Measurements from ENCODE around the gene SHISA4.
"Not testable (repeated sequence)": the region's sequence is repeated elsewhere in the genome, so short reads cannot be mapped to it uniquely, and the experiment has no call there.

Gene SHISA4

DNA sequence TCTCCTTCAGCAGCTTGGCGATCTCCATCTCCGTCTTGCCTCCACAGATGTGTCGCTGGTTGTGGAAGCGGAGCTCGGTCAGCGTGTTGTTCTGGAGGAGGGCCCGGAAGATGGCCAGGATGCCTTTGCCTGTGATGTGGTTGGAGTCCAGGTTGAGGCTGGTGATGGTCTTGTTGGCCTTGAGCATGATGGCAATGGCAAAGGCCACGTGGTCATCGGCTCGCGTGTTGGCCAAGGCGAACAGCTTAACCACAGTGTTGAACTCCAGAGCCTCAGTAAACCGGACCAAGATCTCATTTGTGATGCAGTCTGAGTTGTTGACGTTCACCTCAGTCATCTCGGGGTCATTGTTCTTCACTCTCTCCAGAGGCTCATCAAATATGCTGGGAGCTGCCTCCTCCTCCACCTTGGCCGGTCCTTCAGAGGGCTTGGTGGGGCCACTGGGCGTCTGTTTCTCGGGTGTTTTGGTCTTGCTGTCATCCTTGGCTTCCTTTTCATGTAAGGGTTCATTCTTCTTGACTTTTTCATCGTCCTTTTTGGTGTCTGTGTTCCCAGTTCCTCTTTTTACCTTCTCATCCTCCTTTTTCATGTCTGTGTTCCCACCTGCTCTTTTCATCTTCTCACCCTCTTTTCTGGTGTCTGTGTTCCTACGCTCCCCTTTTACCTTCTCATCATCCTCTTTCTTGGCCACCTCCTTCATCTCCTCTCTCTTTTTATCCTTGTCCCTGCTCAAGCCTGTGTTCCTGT lies 11.2 kb downstream of the SHISA4 start:
- DNase-seq = no peak

DNA sequence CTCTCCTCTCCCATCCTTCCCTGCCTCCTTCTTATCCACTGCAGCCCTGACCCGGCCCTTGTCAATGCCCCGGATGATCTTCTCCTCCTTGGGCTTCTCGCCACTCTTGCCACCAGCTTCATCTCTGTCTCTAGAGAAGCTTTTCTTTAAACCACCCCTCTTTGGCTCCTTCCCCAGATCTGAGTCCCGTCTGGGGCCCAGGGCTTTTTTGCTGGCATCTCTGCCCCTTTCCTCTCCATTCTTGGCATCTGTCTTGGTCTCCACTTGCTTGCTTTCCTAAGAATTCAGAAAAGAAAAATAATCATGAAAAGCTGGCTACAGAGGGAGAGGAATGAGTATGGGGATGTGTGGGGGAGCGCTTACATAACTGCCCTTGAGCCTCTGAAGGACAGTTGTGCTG lies 11.8 kb downstream of the SHISA4 start:
- no peak for DNase-seq

DNA sequence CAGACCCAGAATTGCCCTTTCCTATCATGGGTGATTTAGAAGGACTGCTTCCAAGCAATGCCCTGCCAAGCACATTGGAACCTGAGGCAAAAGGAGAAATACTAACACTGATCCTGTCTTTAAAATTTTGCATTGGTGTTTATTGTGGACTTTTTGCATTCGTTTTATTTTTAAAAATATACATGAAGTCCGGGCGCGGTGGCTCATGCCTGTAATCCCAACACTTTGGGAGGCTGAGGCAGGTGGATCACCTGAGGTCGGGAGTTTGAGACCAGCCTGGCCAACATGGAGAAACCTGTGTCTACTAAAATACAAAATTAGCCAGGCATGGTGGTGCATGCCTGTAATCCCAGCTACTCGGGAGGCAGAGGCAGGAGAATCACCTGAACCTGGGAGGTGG lies 12.3 kb downstream of the SHISA4 start:
- not testable (repeated sequence) for DNase-seq

DNA sequence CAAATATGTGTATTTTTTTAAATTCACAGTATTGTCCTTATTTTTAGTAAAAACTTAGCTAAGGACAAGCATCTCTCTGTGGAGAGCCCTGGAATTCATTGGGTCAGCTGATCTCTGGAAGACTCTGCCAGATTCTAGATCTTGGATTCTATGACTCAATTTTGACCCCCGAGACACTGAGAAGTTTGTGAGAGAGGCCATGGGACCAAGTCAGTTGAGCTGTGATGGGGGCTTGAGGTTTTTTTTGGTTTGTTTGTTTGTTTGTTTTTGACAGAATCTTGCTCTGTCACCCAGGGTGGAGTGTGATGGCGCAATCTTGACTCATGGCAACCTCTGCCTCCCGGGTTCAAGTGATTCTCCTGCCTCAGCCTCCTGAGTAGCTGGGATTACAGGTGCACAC lies 13.5 kb downstream of the SHISA4 start:
- no peak for DNase-seq

DNA sequence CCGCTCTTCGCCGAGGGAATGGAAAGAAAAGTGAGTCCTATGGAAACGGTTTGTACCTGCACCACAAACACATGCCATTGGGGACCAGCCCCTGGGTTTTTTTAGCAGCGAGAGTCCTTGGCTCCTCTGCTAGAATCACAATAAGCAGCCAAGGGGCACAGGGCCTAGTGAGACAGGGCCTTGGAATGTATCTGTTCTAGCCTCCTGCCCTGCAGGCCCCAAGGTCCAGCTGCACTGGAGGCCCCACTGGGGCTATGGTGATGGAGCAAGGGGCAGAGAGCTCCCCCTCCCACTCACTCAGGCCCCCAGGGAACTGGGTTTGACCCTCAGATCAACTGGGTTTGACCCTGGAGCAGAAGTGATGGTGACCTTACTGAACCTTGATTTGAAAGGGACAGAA lies 14.4 kb downstream of the SHISA4 start:
- DNase-seq = no peak

DNA sequence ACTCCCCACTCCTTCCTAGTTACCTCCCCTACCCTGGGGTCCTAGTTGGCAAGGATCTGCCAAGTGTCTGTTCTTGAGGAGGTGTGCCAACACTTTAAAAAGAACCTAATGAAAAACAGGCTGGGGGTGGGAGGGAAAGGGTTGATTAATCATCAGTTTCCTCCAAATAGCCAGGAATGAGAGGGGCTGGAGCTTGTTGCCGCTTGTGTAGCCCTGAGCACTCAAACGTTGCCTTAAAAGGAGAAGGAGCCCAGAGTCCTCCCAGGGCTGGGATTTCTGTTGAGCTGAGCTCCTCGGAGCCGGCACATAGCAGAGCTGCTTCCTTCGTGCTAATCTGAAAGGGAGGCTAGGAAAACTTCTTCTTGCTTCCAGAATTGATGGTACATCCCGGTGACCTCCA lies 15.9 kb downstream of the SHISA4 start:
- DNase-seq = no peak

DNA sequence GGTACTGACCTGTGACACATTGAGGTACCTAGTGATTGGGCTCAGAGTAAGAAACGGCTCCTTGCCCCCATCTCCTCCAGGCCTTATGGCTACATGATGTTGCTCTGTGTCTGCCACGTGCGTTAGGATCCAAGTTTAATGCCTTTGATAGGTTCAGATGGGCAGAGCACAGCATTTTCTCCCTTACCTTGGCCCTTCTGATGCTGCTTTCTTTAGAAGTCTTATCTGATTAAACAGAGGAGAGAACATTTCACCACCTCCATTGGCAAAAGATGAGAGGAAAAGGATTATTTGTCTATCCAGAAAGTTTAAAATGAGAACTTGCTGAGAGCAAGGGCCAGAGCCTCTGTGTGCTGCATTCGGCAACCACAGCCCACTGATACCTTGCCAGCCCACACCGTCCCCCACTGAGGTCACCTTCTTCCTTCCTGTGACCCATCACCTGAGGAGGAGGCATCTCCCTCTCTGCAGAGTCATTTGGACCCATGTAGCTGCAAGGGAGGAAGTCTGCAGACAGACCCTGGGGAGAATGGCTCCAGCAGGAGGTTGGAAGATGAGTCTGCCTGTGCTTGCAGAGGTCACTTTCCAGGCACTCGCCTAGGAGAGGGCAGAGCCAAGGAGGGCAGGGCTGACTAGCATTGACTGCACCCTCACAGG lies 16.7 kb downstream of the SHISA4 start:
- no peak for DNase-seq

DNA sequence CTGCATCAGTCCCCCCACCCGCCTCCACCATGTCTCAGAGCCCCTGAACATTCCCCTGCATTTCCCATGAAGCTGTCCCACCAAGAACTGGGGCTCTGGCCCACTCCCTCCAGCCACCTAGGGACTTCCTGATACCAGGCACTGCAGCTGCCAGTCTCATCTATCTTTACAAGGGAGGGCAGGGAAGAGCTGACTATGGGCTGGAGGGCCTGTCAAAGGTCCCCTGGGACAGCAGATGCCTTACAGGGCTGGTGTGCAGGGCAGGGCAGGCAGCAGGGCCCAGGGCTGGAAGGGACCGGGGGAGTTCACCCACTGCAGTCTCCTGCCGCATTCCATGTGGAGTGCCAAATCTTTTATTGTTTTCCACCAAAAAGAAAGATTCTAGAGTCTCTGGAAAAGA lies 17.6 kb downstream of the SHISA4 start:
- DNase-seq = no peak

DNA sequence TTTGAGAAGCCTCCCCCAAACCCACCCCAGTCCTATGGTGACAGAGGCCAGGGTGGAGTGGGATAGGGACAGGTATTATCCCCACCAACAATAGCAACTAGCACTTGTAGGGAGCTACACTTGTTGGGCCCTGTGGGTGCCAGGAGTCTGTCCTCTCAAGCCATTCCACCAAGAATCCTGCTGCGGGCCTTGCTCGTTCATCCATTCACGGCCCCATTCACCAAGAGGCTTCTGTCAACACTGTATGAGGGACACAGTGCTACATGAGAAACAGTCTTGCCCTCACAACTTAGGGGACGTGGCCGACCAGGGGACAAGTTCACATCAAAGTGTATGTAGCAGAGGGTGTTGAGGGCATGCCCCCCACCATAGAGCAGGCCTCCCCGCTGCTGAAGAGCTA lies 18.9 kb downstream of the SHISA4 start:
- no peak for DNase-seq

DNA sequence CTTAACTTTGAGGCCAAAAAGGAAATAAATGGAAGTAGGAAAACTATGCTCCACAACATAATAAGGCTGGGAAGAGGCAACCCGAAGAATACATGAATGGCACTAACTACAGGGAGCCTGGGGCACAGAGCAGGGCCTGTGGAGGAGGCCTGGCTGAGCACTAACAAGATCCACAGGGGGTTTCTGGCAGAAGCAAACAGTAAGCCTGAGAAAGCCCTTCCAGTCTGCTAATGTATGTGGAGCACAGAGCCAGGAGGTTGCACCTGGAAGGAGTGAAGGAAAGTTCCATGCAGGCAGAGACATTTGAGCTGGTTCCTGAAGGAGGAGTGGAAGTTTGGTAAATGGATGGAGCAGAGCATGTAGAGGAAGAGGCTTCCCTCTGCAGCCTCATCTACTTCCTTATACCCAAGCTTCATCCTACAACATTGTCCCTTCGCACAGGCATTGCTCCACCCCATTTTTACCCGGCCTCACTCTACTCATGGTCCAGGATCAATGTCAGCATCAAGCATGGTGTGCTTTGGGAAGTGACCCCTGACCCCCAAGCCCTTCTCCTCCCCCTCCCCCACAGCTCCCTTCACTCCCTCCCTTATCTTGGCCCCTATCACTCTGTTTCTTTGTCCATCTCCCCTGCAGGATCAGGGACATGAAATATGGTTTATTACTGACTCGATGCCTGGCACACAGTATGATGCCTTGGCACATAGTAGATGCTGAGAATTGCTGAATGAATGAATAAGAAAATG lies 23.3 kb downstream of the SHISA4 start:
- DNase-seq = no peak

DNA sequence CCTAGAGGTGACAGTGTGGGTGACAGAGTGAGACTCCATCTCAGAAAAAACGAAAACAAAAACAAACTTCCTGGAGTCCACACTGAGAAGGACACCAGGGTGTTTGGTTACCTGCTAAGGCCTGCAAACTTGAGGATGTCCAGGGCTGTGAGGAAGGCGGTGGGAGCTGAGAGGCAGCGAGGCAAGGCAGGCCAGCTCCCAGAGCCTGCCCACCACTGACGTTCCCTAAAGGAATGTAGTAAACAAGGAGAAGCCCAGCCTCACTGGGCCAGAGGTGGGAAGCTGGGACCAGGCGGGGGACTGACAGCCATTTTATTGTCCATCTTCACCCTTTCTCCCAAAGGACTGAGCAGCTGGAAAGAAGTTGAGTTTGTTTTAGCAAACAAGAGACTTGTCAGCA lies 24.1 kb downstream of the SHISA4 start:
- DNase-seq = no peak

DNA sequence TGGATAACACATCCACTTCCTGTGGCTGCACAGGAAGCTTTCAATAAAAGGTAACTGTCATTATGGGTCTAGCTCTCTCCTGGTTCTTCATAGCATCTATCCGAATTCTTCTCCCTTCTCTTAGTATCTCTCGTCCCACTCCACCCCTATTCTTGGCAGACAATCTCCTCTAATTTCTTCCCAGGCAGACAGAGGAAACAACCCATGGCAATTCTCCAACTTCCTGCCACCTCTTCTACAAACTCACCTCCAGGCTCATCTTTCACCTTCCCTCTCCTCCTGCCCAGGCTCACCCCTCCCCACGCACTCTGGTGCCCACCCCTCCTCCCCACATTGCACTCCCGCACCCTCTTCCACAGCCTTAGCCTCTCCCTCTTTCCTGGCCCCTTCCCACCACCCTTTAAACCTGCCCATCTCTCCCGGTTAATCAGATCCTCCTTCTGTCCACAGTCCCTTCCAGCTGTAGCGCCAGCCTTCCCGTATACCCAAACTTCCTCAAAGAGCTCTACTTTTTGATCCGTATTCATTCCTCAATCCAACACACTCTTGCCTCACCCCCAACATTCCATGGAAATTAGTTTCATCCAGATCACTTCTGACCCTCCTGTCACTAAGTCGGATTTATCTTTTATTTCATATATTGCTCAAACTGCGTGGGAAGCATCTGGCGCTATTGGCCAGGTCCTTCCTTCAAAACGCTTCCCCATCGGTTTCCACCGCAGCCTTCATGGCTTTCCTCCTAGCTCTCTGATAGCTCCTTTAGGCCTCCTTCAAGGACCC lies 25.9 kb downstream of the SHISA4 start:
- DNase-seq = no peak

DNA sequence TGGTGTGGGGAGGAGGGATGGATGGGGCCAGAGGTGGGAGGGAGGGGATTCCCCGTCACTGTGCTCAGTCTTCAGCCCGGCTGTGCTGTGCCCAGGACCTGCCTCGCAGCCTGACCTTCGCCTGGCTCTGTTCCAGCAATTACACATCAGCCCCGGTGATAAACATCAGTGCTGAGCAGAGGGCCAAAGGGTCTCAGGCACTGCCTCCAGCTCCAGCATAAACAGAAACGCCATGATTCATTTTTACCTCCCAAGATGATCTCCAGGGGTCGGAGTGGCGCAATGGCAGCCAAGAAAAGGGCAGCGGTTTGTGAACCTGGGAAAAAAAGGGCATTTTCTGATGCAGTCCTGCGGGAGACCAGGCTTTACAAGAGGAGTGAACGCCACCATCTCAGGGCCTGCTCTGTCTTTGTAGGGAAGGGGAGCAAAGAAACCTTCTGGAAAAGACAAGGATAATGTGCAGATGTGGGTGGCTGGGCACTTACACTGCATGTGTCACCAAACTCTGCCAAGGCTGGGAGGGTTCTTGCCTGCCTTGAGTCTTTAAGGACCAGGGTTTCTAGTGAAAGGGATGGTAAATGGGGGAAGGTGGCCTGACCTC lies 28.1 kb downstream of the SHISA4 start:
- no peak for DNase-seq

DNA sequence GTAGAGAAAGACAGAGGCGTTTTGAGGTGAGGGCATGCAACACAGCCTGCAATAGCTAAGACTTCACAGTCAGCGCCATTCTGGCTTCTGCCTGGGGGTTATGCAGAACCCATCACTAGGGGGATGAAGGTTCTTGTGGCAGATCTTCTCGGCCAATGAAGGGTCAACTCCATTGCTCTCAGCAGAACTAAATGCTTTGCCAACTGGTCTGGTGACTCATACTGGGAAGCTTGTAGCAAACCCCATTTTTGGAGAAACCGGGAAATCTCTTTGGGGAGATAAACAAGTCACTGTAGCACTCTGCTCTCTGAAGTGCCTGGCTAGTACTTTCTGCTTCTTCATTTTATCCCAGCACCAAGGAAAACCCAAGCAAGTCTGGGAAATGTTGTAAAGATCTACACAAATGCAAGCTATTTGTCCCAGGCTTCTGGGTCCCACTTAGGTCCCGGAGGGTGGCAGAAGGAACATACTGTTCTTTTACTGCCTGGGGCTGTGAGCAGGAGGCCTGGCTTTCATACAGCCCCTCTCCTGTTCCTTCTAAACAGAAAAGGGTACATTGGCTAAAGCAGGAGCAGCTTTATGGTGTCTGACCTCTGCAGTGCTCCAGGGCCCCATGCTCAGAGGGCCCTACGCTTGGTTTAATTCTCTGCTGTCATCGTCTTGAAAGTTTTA lies 28.8 kb downstream of the SHISA4 start:
- no peak for DNase-seq

DNA sequence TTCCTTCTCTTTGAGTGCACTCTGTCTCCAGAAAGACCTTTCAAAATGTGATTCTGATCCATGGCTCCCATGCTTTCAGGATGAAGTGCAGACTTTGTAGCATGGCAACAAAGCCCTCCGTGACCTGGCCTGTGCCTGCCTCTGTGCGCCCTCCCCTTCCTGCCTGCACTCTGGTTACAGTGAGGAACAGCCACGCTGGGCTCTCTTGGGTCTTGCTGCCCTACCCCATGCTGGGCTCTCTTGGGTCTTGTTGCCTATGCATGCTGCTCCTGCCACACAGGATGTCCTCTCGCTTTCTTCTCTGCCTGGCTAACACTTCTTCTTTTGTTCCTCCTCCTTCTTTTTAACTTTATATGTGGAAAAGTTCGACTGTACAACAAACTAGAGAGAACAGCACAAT lies 29.6 kb downstream of the SHISA4 start:
- no peak for DNase-seq

DNA sequence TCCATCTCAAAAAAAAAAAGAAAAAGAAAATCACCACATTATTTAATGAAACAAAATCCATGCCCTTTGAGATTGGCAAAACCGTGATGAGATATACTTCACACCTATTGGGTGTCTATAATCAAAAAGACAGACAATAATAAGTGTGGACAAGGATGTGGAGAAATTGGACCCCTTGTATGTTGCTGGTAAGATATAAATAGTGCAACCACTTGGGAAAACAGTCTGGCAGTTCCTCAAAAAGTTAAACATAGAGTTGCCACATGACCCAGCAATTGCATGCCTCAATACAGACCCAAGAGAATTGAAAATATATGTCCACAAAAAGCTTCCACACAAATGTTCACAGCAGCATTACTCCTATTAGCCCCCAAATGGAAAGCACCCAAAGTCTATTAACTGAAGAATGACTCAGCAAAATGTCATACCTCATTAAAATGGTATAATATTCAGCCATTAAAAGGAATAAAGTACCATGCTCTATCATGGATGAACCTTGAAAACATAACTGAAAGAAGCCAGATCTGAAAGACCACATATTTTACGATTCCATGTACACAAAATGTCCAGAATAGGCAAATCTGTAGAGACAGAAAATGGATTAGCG lies 33.4 kb downstream of the SHISA4 start:
- DNase-seq = no peak

DNA sequence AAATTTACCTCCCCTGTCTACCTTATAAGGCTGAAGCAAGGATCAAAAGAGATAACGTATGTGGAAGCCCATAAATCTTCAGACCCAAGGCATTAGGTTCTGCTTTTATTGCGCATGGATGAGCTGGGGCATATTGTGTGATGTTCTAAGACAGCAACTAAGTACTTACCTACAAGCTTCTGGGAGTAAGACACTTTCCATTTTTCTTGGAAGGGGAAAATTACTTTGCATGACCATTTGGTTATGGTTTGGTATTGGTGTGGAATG lies 36.5 kb downstream of the SHISA4 start:
- no peak for DNase-seq

DNA sequence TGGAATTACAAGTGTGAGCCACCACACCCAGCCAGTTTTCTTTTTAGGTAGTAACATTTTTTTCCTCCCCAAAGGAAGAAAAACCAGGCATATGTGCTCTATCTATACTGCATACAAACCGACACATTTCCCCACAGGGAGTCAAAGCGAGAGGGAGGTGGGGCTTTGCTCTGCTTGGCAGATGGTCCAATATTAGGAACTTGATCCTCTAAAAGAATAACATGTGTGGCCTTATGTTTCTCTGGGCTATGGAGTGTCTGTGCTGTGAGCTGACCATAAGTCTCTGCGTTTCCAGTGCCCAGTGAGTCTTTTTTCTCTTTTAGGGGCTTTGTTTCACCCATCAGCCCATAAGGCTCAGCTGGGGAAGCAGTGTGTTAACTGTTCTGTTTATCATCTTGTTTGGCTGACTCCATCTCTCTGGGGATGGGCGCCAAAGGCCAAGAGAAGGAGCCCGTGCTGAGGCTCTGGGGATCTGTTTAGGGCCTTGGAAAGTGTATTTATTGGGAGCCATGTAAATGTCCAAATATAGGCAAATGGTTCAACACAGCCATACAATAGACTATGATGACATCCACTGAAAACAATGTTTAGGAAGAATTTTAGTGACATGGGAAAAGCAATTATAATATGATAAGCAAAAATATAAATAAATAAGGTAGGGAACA lies 37.4 kb downstream of the SHISA4 start:
- DNase-seq = no peak

DNA sequence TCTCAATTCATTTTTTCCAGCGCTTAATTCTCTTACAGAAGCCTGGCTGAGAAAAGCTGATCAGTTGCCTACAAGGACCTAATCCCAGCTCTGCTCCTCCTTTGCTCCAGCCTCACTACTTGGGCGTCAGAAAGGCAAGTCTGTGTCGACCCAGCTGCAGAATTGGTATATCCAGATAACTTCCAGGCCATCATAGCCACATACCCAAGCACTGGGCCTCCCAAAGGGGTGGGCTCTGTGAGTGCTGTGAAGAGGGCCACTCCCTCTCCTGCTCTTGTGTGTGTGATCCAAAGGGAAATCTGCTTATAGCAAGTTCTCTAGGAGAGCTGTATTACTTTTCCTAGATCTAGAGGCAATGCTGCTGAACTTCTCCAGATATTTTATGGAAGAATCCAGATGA lies 39.6 kb downstream of the SHISA4 start:
- no peak for DNase-seq

DNA sequence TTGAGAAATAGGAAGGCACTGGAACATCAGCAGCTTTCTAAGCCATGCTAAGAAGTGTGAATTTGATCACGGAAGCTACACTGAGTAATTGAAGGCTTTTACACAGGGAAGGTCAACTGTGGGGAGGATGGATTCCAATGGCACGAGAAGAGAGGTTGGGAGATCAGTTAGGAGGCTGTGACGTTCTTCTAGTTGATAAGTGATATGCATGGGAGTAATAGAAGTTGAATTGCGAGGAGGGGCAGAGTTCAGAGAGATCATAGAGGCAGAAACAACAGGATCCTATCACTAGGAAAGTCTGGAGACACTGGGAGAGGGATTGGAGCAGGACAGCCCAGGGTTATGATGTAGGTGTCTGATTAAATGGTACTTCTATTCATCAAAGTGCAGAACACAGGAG lies 41.4 kb downstream of the SHISA4 start:
- no peak for DNase-seq

DNA sequence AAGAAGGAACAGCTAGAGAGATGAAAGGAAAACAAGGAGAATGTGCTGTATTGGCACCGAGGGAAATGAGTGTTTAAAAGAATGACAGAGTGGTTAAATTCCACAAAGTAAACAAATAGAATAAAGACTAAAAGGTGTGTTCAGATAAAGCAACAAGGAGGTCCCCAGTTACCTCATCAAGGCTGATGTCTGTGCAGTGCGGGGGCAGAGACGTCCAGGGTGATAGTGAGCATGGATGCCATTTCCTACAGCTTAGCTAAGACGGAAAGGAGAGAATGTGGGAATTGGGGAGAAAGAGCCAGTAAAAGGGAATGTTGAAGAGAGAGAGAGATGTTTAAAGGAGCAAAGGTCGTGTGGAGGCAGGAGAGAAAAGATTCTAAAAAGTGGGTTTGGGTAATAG lies 42.1 kb downstream of the SHISA4 start:
- no peak for DNase-seq
